Measurements from ENCODE around the gene PRLR. TPM values are rescaled to one million over a fixed set of nuclear protein-coding genes. Genes with fewer than 3 reads are reported as not detected.

Gene PRLR
- total RNA-seq, 1 experiment from 2014 or later = 2.5 TPM

DNA sequence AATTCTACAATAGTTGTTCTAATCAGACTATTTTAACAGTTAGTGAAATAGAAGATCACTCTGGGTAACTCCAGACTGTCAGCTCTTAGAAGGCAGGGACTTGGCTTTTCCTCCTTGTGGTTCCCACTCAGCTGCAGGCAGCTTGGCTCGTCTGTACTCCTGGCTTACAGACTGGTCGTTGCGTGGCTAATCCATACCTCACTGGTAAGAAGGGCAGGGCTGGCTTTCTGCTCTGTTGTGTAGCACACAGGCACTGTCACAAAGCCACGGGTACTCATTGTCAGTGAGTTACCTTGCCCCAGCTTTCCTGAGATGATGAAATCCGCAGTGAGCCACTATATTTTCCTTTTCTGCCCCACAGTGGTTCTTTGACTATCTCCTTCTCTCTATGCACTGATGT, 1.8 kb upstream of the PRLR start:
- Histone ChIP-seq H2BK20ac (ENCODE audit: low read depth, low read length, poor library complexity, severe bottlenecking) (no peak overlapping the region), H2BK5ac (ENCODE audit: insufficient read length, low read length) (no peak overlapping the region), H3K23me2 (ENCODE audit: insufficient read length, low read depth, low read length, poor library complexity, severe bottlenecking) (peaks cover 9% of the 10 kb centered on the region), H2AK5ac (ENCODE audit: insufficient read length, low read length) (no peak overlapping the region), H3K18ac (ENCODE audit: insufficient read length, low read depth, low read length) (no peak overlapping the region), H3K79me2 (ENCODE audit: insufficient read depth, low read length) (no peaks in the 10 kb centered on the region), H3K27me3 (ENCODE audit: insufficient read depth, low read length) (no peaks in the 10 kb centered on the region), H2BK15ac (ENCODE audit: low read depth, low read length) (no peak overlapping the region), H2BK12ac (ENCODE audit: insufficient read length, low read depth, low read length) (no peak overlapping the region), H3K56ac (ENCODE audit: insufficient read length, low read depth, low read length) (no peak overlapping the region), H4K20me1 (ENCODE audit: control insufficient read depth, insufficient read depth, insufficient read length) (no peaks in the 10 kb centered on the region), H3K4me1 (ENCODE audit: insufficient read depth, low read length) (0 out of 2 replicates have a peak, but pooled peaks cover 2% of the 10 kb centered on the region), H3K79me1 (ENCODE audit: insufficient read depth, low read depth, low read length, poor library complexity, severe bottlenecking) (no peaks in the 10 kb centered on the region), H4K5ac (ENCODE audit: insufficient read length, low read depth, low read length) (no peak overlapping the region), H4K91ac (ENCODE audit: insufficient read length, low read depth, low read length) (no peak overlapping the region), H3T11ph (ENCODE audit: low read length) (no peak overlapping the region), H3K23ac (ENCODE audit: insufficient read length, low read depth, low read length) (no peak overlapping the region), H3K9ac (ENCODE audit: extremely low read depth, insufficient read length, low read length) (no peak overlapping the region), H3K14ac (ENCODE audit: insufficient read depth, low read length) (no peak overlapping the region), H3K27ac (ENCODE audit: insufficient read length, low read depth, low read length) (no peak overlapping the region), H3K9me3 (ENCODE audit: control insufficient read depth, low read depth, low read length) (no peaks in the 10 kb centered on the region), H3K4ac (ENCODE audit: low read depth, low read length) (no peak overlapping the region), H4K8ac (replicated peaks; ENCODE audit: insufficient read length, low read depth, low read length) (no peak overlapping the region), H2BK120ac (ENCODE audit: low read depth, low read length, poor library complexity, severe bottlenecking) (no peak overlapping the region), H2AFZ (ENCODE audit: low read length) (no peak overlapping the region), H3K4me2 (ENCODE audit: insufficient read depth, insufficient read length, low read length) (no peak overlapping the region)
- TF ChIP-seq, protein P1, sequence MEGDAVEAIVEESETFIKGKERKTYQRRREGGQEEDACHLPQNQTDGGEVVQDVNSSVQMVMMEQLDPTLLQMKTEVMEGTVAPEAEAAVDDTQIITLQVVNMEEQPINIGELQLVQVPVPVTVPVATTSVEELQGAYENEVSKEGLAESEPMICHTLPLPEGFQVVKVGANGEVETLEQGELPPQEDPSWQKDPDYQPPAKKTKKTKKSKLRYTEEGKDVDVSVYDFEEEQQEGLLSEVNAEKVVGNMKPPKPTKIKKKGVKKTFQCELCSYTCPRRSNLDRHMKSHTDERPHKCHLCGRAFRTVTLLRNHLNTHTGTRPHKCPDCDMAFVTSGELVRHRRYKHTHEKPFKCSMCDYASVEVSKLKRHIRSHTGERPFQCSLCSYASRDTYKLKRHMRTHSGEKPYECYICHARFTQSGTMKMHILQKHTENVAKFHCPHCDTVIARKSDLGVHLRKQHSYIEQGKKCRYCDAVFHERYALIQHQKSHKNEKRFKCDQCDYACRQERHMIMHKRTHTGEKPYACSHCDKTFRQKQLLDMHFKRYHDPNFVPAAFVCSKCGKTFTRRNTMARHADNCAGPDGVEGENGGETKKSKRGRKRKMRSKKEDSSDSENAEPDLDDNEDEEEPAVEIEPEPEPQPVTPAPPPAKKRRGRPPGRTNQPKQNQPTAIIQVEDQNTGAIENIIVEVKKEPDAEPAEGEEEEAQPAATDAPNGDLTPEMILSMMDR (conservative IDR thresholded peaks at IDR 0.05) = no peak
- no CpG with 5 or more reads among the region's 5 CpGs for WGBS (ENCODE audit: extremely low coverage, insufficient read length, low lambda C conversion rate)
- peaks cover 14 to 20% of the 10 kb centered on the region in 2 experiments for H3K4me1 Mint-ChIP-seq
- H3K27me3 Mint-ChIP-seq (ENCODE audit: low read depth) = peaks cover 8% of the 10 kb centered on the region
- peaks cover 0 to 13% (median 0%) of the 10 kb centered on the region in 3 experiments; a peak in 2 of 7 replicates for H3K36me3 Mint-ChIP-seq (ENCODE audit: insufficient read depth in 1 of 3, low read depth in 3 of 3)
- no peaks in the 10 kb centered on the region; a peak in 1 of 5 replicates for H3K9me3 Mint-ChIP-seq
- DNase-seq = no peak
- H3K4me3 Mint-ChIP-seq = no peak overlapping the region
- H3K27ac Mint-ChIP-seq = no peak overlapping the region
